Measurements from ENCODE around the gene A4GALT.
"Not testable (repeated sequence)": the region's sequence is repeated elsewhere in the genome, so short reads cannot be mapped to it uniquely, and the experiment has no call there.

The A4GALT gene

GRCh38 chr22:42740320-42740719, 19.6 kb upstream of the A4GALT start:
- DNase-seq (ENCODE audit: low read depth), result not testable (repeated sequence)

DNA sequence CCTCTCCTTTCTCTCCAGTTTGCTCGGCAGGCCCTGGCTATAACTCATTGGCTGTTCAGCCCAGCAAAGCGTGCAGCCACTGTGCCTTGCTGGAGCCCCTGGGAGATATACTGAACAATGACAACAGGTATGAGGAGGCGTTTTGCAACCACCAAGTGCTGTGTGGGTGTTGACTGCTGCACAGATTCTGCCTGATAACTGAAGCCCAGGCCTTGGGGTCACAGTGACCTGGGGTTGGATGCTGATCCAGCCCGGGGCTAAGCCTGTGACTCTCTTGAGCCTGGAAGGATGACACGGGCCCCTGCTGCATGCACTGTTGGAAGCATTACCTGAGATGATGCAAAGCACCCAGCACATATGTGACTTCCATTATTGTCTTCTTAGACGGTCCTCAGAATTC, 13.7 kb upstream of the A4GALT start:
- DNase-seq (ENCODE audit: low read depth), result no peak

DNA sequence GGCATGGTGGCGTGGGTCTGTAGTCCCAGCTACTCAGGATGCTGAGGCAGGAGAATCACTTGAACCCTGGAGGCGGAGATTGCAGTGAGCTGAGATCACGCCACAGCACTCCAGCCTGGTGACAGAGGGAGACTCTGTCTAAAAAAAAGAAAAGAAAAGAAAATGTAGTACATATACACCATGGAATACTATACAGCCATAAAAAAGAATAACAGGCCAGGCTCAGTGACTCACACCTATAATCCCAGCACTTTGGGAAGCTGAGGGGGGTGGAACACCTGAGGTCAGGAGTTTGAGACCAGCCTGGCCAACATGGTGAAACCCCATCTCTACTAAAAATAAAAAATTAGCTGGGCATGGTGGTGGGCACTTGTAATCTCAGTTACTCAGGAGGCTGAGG, 12.7 kb upstream of the A4GALT start:
- not testable (repeated sequence) for DNase-seq (ENCODE audit: low read depth)

DNA sequence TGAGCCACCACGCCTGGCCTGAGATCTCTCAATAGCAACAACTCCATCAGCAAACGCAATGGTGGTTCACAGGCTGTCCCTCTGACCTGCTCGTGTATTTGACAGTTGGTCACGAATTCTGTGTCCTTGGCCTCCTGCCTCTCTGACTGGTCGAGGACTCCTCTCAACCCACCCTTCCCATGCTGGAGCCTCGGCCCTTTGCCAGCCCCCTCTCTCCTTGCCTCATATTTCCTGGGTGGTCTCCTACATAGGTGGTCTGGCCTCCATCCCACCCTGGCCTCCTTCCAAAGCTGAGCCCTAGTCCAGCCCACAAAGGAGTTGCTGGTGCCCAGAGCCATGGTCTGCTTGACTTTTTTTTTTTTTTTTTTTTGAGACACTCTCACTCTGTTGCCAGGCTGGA, 11.4 kb upstream of the A4GALT start:
- no peak for DNase-seq (ENCODE audit: low read depth)

GRCh38 chr22:42726811-42727210, 6.1 kb upstream of the A4GALT start:
- no peak for DNase-seq (ENCODE audit: low read depth)

- peak; percentile 39 for DNase-seq (ENCODE audit: low read depth)
Observed at GRCh38 chr22:42725606-42726355, 5.1 kb upstream of the A4GALT start.

DNA sequence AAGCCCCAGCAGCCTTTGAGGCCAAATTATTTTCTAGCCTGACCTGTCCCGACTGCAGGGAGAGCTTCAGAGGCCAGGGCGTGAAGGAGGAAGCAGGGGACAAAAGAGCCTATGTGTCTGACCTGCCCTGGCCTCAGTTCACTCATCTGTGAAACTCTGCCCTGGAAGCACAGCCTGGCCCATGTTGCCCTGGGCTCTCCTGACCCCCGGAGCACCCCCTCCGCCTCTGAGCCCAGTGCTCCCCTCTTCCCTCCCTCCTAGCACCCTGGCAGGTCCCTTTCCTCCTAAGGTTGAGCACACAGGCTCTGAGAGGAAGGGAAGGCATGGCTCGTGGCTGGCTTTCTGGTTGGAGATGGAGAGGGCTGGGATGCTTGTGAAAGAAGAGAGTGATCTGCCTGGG, 3.4 kb upstream of the A4GALT start:
- no peak for DNase-seq (ENCODE audit: low read depth)

DNA sequence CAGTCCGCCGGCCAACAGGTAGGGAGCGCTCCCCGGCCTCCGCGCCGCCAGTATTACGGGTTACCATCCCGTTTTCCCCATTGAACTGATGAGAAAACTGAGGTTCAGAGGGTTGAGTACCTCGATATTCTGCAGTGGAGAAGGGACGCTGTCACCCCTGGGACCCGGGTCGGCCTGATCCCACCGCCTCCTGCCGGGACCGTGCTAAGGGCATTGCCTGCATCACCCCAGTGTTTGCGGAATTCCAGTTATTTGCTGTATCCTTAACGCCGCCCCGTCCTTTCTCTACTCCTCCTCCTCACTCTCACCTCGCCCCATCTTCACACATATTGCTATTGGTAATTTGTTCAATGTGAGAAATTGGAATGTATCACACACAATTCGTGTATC, 370 bp upstream of the A4GALT start:
- no peak for DNase-seq (ENCODE audit: low read depth)

GRCh38 chr22:42719656-42720262, 911 bp downstream of the A4GALT start:
- DNase-seq (ENCODE audit: low read depth), result no peak

DNA sequence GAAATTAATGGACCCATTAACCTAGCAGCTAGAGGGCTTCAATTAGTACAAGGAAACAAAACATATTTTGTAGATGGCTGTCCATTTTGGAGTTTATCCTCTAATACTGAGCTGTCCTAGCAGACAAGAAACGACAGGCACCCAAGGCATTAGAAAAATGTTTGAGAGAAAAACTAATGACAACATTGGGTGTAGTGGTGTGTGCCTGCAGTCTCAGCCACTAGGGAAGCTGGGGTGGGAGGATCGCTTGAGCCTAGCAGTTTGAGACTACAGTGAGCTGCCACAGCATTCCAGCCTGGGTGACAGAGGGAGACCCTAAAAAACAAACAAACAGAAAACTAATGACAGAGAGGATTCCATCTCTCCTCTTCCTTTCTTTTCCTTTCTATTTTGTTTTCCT, 1.5 kb downstream of the A4GALT start:
- DNase-seq (ENCODE audit: low read depth), result no peak

DNA sequence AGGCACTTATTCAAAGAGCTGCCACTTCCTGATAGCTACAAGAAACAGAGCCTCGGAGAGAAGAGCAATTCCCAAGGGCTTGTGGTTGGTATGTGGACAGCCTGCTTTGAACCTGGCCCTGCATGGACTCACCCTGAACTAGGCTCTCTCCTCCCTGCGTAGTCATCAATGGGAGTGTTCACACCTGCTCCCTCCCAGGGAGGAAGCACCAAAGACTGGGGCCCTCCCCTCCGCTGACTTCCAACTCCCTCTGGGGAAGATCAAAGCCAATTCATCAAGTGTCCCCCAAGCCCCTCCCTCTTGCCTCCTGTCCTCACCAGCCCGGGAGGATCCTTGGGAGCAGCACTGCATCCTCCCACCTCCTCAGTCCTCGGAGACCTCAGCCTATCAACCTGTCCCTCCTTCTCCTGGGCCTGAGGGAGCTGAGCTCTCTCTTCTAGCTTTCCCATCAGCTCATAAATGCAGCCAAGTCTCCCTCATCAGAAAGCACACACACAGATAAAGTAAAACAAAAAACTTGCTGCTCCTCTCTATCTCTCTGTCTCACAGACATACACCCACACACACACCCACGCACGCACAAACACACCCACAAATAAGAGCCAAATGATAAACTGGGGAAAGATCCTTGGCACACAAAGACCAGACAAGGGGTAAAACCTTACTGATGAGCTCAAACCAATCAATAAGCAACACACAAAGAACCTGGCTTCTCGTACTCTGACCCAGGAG, 3.3 kb downstream of the A4GALT start:
- DNase-seq (ENCODE audit: low read depth), result no peak

DNA sequence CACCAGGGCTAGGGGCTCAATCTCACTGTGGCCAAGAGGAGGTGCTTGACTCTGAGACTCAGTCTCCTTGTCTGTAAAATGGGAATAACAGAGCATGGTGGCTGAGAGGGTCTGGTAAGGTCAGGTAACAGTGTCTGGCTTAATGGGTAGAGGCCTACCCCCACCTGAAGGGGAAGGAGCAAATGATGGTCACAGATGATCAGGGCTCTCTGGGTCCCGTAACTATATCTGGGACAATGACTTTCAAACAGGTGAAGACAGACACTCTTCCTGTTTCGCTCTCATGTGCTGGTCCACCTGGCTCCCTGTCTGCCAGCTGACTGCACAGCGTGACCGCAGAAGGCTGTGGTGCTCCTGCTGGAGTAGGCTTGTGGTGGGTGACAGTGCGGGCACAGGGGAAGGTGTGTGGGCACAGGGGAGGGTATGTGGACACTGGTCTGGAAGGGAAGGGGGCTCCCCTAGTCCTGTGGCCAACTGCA, 4.0 kb downstream of the A4GALT start:
- DNase-seq (ENCODE audit: low read depth), result no peak

DNA sequence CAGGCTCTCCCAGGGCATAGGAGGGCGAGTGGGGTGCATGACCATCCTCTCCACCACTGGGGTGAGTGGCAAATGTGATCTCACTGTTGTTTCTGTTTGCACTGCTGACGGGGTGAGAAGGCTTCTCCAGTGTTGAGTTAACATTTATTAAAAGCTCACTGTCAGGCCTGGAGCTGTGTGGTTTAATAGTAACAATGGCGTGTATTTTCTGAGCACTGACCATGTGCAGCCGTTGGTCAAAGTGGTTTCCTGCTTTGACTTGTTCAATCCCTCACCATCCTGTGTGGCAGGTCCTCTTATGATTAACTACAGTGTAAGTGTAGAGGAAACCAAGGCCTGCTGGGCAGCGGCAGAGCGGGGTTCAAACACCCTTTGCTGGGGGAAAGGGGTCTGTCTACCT, 4.4 kb downstream of the A4GALT start:
- DNase-seq (ENCODE audit: low read depth), result no peak

DNA sequence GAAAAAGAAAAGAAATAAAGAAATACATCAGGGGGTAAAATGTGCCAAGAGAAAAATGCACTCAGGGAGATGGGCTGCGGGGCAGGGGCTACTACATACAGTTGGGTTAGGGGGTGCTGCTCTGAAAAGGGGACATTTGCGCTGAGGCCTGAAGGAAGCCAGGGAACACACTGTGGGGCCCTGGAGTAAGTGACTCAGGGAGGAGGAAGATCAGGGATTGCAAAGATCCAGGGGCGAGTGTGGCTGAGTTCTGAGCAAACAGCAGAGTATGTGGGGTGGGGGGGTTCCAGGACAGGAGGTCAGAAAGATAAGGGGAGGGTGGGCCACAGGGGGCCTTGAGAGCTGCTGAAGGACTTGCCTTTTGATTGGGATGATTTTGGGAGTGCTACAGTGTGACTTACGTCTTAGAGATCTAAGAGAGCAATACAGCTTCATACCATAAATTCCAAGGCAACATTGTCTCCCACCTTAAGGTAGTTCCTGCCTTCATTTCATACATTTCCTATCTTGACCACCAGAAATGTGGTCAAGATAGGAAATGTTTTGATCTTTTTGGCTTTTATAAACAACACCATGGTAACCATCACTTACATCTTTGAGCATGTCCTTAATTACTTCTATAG, 5.8 kb downstream of the A4GALT start:
- DNase-seq (ENCODE audit: low read depth), result peak; percentile 32

DNA sequence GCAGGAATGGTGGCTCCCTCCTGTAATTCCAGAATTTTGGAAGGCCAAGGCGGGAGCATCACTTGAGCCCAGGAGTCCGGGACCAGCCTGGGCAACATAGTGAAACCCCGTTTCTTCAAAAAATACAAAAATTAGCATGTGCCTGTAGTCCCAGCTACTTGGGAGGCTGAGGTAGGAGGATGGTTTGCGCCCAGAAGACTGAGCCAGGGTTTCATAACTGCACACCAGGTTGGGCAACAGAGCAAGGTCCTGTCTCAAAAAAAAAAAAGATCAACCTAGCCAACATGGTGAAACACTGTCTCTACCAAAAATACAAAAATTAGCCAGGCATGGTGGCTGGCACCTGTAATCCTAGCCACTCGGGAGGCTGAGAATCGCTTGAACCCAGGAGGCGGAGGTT, 6.4 kb downstream of the A4GALT start:
- DNase-seq (ENCODE audit: low read depth), result peak; percentile 20

DNA sequence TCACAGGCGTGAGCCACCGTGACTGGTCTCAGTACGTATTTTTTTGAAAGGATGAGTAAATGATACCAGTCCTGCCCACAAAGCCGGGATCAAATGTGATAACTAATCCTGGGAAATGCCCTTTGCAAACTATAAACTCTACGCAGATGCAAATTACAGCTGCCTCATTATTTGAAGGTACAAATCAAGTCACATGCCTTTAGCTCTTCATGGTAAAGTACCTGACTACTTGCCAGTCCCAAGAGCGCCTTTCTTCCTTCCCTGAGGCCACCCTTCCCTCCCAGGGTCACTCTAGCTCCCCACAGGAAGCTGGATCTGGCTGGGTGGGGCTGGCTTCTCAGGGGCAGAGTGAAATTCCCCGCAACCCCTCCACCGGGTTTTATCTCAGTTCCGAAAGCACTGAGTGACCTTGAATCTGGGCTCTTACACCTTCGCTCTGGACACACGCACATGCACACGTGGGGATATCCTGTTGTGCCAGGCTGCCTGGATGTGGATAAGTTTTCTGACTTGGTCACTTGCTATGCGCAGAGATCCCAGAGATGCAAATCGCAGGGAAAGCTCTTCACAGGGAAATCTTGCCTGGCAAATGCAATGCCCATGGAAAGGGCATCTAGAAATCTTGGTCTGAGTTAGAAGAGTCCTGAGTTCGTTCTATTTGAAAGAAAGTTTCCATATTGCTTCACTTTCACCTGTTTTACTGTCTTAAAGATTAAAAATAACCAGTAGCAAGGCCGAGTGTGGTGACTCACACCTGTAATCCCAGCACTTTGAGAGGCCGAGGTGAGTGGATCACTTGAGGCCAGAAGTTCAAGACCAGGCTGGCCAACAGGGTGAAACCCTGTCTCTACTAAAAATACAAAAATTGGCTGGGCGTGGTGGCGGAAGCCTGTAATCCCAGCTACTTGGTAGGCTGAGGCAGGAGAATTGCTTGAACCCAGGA, 8.5 kb downstream of the A4GALT start:
- no peak for DNase-seq (ENCODE audit: low read depth)

GRCh38 chr22:42711281-42711731, 9.4 kb downstream of the A4GALT start:
- DNase-seq (ENCODE audit: low read depth), result no peak

- DNase-seq (ENCODE audit: low read depth), result no peak
Observed at GRCh38 chr22:42708417-42708816, 12.3 kb downstream of the A4GALT start.

DNA sequence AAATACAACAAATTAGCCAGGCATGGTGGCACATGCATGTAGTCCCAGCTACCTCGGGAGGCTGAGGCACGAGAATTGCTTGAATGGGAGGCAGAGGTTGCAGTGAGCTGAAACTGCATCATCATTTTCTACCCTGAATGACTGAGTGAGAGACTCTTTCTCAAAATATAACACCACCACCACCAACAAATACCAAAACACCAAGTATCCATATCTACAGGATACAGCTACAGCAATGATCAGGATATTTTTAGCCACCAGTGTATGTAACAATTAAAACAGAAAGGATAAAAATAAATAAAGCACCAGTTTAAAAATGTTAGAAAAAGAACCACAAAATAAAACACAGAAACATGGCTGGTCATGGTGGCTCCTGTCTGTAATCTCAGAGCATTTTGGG, 13.2 kb downstream of the A4GALT start:
- DNase-seq (ENCODE audit: low read depth), result no peak

DNA sequence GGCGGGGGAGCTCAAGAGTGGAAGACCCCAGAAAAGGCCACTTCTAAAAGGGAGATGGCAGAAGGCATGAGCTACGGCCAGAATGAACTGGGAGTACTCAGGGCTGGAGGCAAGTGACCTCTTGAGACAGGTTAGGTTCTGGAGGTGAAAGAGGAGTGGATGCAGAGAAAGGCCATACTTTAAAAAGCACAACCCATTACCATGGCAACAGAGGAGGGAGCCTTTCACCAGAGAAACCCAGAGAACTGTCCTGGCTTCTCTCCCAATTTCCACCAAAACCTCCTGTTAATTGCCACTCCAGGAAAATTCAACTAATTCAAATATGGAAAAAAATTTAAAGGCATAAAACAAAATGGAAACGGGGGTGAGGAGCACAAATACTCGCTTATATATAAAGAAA, 15.8 kb downstream of the A4GALT start:
- DNase-seq (ENCODE audit: low read depth), result no peak

- DNase-seq (ENCODE audit: low read depth), result no peak
Observed at GRCh38 chr22:42702675-42703074, 18.0 kb downstream of the A4GALT start.
